ENCODE results near the gene NDST1. TPM values are rescaled to one million over a fixed set of nuclear protein-coding genes. Genes with fewer than 3 reads are reported as not detected.

The NDST1 gene
- total and polyA plus RNA-seq, 2 of the 8 experiments (the other 6 are each of a cell fraction or from before 2014, with no cell fraction given), result 27.0 to 72.0 TPM

- no peak for TF ChIP-seq CHD7 (IDR thresholded peaks at IDR 0.05; ENCODE audit: insufficient replicate concordance, low read length)
- TF ChIP-seq BRCA1 (IDR thresholded peaks at IDR 0.05; ENCODE audit: low read depth, low read length), result no peak
- TF ChIP-seq ATF3 (IDR thresholded peaks at IDR 0.05; ENCODE audit: insufficient read depth, low read depth, low read length), result no peak
- no peak for TF ChIP-seq TAF7 (optimal IDR thresholded peaks at IDR 0.05; ENCODE audit: borderline replicate concordance, low read depth, low read length)
- TF ChIP-seq SAP30 (IDR thresholded peaks at IDR 0.05; ENCODE audit: insufficient read depth, insufficient replicate concordance, low read length), result no peak
- no peak for TF ChIP-seq POLR2AphosphoS5 (IDR thresholded peaks at IDR 0.05; ENCODE audit: low read depth, low read length)
- no peak for TF ChIP-seq JUN (IDR thresholded peaks at IDR 0.05; ENCODE audit: low read depth, low read length)
- TF ChIP-seq PHF8 (conservative IDR thresholded peaks at IDR 0.05; ENCODE audit: low read depth, low read length), result no peak
Measured at GRCh38 chr5:150578781-150579461, 71.0 kb downstream of the NDST1 start (continued).
